CD4-positive, alpha-beta memory T cell (primary cell): Measurements from ENCODE around the gene AKR1B1. TPM values are rescaled to one million over a fixed set of nuclear protein-coding genes. Genes with fewer than 3 reads are reported as not detected.
A peak's percentile ranks its signal among the peaks of the same experiment; 100 is the strongest.

Experiments used
- CTCF ChIA-PET: fragments of 350-600 bp; sonication (Branson Sonifier 250); formaldehyde crosslinking; loops from one replicate; lab custom pipeline; 2021; ENCODE audit warnings: inconsistent platforms; ENCODE audit not compliant: partially characterized antibody; lab: Charles Lee
- POLR2A ChIA-PET: fragments of 350-600 bp; sonication (Branson Sonifier 250); formaldehyde crosslinking; loops from one replicate; lab custom pipeline; 2021; ENCODE audit not compliant: partially characterized antibody; lab: Charles Lee
- DNase-seq, 5 donors: peaks; one replicate each; pipeline versions ENCODE4 v3.0.0 to v3.0.0-alpha.2; 2020 to 2022; ENCODE audit warnings: mixed read lengths in 1 of 5
- H3K27ac ChIP-seq: one replicate; pipeline ENCODE4 v1.7.0; 2013; ENCODE audit warnings: low read depth, low read length
- H3K27me3 ChIP-seq: 2 replicates; pipeline ENCODE4 v1.7.0; 2013; ENCODE audit warnings: mild to moderate bottlenecking, low read length, moderate library complexity; ENCODE audit not compliant: insufficient read depth
- H3K36me3 ChIP-seq: 2 replicates; pipeline ENCODE4 v1.7.0; 2013; ENCODE audit warnings: mild to moderate bottlenecking, low read length, moderate library complexity; ENCODE audit not compliant: insufficient read depth
- H3K4me1 ChIP-seq: 2 replicates; pipeline ENCODE4 v1.7.0; 2013; ENCODE audit warnings: mild to moderate bottlenecking, low read length, moderate library complexity; ENCODE audit not compliant: insufficient read depth
- H3K4me3 ChIP-seq, 2 donors: one replicate each; pipeline ENCODE4 v1.7.0; 2013; ENCODE audit warnings: low read length in 2 of 2, mild to moderate bottlenecking in 1 of 2
- H3K9me3 ChIP-seq, 2 donors: one replicate each; pipeline ENCODE4 v1.7.0; 2013; ENCODE audit warnings: low read length in 2 of 2, control low read depth in 1 of 2; ENCODE audit not compliant: control insufficient read depth in 1 of 2
- H3K27ac Mint-ChIP-seq, 7 donors: one replicate each; pipeline ENCODE4 v1.8.0; 2020 to 2021; ENCODE audit warnings: mixed read lengths in 7 of 7, mild to moderate bottlenecking in 6 of 7, inconsistent platforms in 3 of 7, moderate library complexity in 3 of 7
- H3K27me3 Mint-ChIP-seq, 2 donors: one replicate each; pipeline ENCODE4 v1.8.0; 2020 to 2021; ENCODE audit warnings: mixed read lengths in 2 of 2
- H3K36me3 Mint-ChIP-seq, 2 donors: one replicate each; pipeline ENCODE4 v1.8.0; 2020 to 2021; ENCODE audit warnings: mixed read lengths in 2 of 2, inconsistent platforms in 1 of 2, mild to moderate bottlenecking in 1 of 2
- H3K4me1 Mint-ChIP-seq, 4 donors: one replicate each; pipeline ENCODE4 v1.8.0; 2020 to 2021; ENCODE audit warnings: mixed read lengths in 4 of 4, mild to moderate bottlenecking in 1 of 4
- H3K4me3 Mint-ChIP-seq, 8 donors: one replicate each; pipeline ENCODE4 v1.8.0; 2020 to 2021; ENCODE audit warnings: mixed read lengths in 8 of 8, mild to moderate bottlenecking in 7 of 8, moderate library complexity in 6 of 8, inconsistent platforms in 3 of 8
- H3K9me3 Mint-ChIP-seq, 8 donors: one replicate each; pipeline ENCODE4 v1.8.0; 2020 to 2021; ENCODE audit warnings: mixed read lengths in 8 of 8, mild to moderate bottlenecking in 5 of 8, inconsistent platforms in 3 of 8, moderate library complexity in 1 of 8
- intact Hi-C: fragments of 100-400 bp; cut with micrococcal nuclease; formaldehyde crosslinking; loops from one replicate; pipeline ENCODE4 v1.15.1; 2023
- polyA plus RNA-seq, 2 donors: library from polyadenylated mRNA; unstranded; fragments of 300-500 nt; fragmentation: Illumina TruSeq; gene quantifications; one replicate each; pipeline ENCODE4 v1.2.3, GENCODE V29; 2021
- total RNA-seq, 2 experiments: library from RNA; stranded (reverse); gene quantifications; one replicate each; pipeline ENCODE4 v1.2.3, GENCODE V29; 2021

AKR1B1 gene
- total and polyA plus RNA-seq, 4 experiments from 2014 or later, result 81.2 to 199 (median 114) TPM

DNA sequence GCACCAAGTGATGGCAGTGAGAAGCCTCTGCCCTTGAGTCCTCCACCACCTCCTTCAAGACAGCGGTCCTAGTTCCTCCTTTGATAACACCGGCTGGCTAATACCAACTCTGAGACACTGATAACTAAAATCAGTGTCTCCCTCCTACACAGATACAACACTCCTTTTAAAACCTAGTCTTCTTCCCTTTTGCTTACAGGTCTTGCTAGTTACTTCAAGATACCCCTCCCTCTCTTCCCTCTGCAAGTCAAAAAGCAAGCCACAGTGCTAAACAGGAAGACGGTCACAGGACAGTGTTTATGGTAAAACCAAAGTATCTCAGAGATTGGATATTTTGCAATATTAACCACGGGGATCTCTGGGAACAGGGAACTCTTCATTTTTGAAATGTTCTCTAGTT is 4.6 kb downstream of the AKR1B1 start:
- POLR2A ChIA-PET, result no interaction called here
- H3K27ac ChIP-seq, result peak overlapping the region; percentile 15
- H3K4me3 Mint-ChIP-seq, result peak overlapping the region in 7 of 8 donors; percentile 12 to 63 (median 56)
- H3K4me3 ChIP-seq, result peak overlapping the region in 1 of 2 donors; percentile 27
- peaks cover 39 to 62% (median 45%) of the 10 kb centered on the region in 4 donors for H3K4me1 Mint-ChIP-seq
- no peaks in the 10 kb centered on the region for H3K9me3 ChIP-seq
- H3K4me1 ChIP-seq, result peaks cover 34% of the 10 kb centered on the region
- no peaks in the 10 kb centered on the region for H3K27me3 ChIP-seq
- H3K36me3 Mint-ChIP-seq, result peaks cover 24 to 44% of the 10 kb centered on the region in 2 donors
- intact Hi-C loops, result no loop called here
- H3K27me3 Mint-ChIP-seq, result no peaks in the 10 kb centered on the region
- peak overlapping the region; percentile 19 to 74 (median 45) for H3K27ac Mint-ChIP-seq
- CTCF ChIA-PET, result interaction anchor here (0.9 to 1.8 kb wide), 7 partner anchors 8 to 94 kb away, joined by 3 to 7 read pairs (median 5); no protein-coding TSS in a partner anchor
- H3K36me3 ChIP-seq, result peaks cover 10% of the 10 kb centered on the region
- H3K9me3 Mint-ChIP-seq, result no peaks in the 10 kb centered on the region
- DNase-seq, result peak in 3 of 5 donors; percentile 10 to 22 (median 13)

DNA sequence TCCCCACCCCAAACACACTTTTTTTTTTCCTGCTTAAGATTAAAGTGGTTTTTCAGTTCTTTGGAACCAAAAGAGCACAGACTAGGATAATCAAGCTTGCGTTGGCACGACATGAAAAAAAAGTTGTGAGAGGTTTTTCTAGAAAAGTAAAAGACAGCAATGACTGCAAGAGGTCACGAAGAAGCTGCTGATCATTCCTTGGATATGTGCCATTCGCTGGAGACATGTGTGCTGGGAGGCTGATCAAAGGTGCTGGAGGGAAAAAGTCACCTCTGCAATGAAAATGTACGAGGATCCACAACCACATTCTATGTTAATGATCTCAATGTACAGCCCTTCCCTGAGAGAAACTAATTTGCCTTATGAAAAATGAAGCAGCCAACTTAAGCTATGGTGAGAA is 5.4 kb downstream of the AKR1B1 start:
- Mint-ChIP-seq H3K4me3 (peak overlapping the region in 2 of 8 donors; percentile 31 to 56), H3K36me3 (peaks cover 32 to 48% of the 10 kb centered on the region in 2 donors), H3K4me1 (peaks cover 38 to 58% (median 44%) of the 10 kb centered on the region in 4 donors), H3K27ac (peak overlapping the region in 1 of 7 donors; percentile 51), H3K27me3 (no peaks in the 10 kb centered on the region), H3K9me3 (no peaks in the 10 kb centered on the region)
- CTCF ChIA-PET, result interaction anchor here (0.9 to 1.8 kb wide), 8 partner anchors 9 to 153 kb away, joined by 3 to 7 read pairs (median 4); no protein-coding TSS in a partner anchor
- Histone ChIP-seq H3K4me1 (peaks cover 32% of the 10 kb centered on the region), H3K36me3 (peaks cover 13% of the 10 kb centered on the region), H3K27me3 (no peaks in the 10 kb centered on the region), H3K4me3 (no peak overlapping the region), H3K9me3 (no peaks in the 10 kb centered on the region), H3K27ac (no peak overlapping the region)
- POLR2A ChIA-PET, result no interaction called here
- intact Hi-C loops, result no loop called here
- DNase-seq, result no peak

DNA sequence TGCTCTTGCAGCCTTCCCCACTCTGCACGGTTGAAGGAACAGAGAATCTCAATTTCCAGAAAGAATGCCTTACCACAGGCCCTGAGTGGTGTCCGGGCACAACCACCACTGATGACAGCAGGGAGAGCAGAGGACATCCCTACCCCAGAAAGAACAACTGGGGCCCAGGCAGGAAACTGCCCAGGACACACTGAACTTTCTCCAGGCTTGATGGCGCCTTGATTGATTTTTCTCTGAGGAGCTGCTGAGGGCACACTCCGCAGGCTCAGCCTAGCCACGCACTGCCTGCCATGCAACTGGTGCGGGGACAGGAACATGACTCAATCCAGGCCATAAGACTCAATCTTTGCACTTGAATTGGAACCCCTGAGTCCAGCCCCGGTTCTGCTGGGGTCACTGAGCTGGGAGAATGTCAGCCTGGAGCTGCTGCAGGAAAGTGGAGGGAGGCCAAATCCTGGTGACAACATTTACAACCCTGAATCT is 5.9 kb downstream of the AKR1B1 start:
- Histone ChIP-seq H3K9me3 (no peaks in the 10 kb centered on the region), H3K4me3 (no peak overlapping the region), H3K36me3 (peaks cover 18% of the 10 kb centered on the region), H3K4me1 (peaks cover 31% of the 10 kb centered on the region), H3K27me3 (no peaks in the 10 kb centered on the region), H3K27ac (no peak overlapping the region)
- no peak for DNase-seq
- no peaks in the 10 kb centered on the region for H3K27me3 Mint-ChIP-seq
- no peak overlapping the region for H3K4me3 Mint-ChIP-seq
- ChIA-PET CTCF (interaction anchor here (1.2 to 1.8 kb wide), 6 partner anchors 9 to 153 kb away, joined by 3 to 7 read pairs (median 4); no protein-coding TSS in a partner anchor), POLR2A (no interaction called here)
- intact Hi-C loops, result no loop called here
- peaks cover 37 to 50% of the 10 kb centered on the region in 2 donors for H3K36me3 Mint-ChIP-seq
- H3K9me3 Mint-ChIP-seq, result no peaks in the 10 kb centered on the region
- peak overlapping the region in 2 of 7 donors; percentile 42 to 47 for H3K27ac Mint-ChIP-seq
- peaks cover 35 to 54% (median 43%) of the 10 kb centered on the region in 4 donors for H3K4me1 Mint-ChIP-seq

DNA sequence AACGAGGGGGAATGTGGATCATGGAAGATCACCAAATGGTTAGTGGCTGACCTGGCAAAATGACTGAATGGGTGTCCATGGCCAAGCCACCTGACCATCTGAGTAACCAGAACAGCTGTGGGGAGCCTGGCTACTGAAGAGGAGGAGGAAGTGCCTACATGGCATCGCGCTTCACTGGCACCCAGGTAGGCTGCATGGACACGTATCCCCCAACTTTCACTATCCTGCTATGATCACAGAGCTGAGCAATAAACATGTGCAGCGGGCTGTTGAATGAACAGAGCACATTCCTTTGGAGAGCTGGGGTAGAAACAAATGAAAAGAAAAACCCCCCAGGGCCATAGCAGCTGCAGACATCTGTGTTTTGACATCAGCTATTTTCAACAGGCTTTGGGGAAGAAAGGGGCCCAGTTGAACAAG is 6.5 kb downstream of the AKR1B1 start:
- peak overlapping the region in 2 of 7 donors; percentile 5 to 53 for H3K27ac Mint-ChIP-seq

DNA sequence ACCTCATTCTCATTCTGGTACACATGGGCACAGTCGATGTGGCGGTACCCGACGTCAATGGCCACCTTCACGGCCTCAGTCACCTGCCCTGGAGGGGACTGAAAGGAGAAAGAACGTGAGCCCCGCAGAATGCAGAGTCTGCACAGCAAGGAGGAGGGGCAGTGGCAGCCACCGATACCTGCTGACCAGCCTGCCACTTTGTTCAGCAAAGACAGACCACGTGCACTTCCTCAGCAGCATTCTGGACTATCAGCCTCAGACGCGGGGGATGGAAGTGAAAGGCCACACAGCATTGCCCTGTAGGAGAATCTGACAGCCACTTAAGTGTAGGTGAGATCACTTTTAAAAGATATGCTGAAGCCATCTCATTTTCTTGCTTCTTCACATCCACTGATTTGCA is 7.2 kb downstream of the AKR1B1 start:
- Mint-ChIP-seq H3K9me3 (no peaks in the 10 kb centered on the region), H3K36me3 (peaks cover 50 to 61% of the 10 kb centered on the region in 2 donors), H3K4me1 (peaks cover 27 to 42% (median 32%) of the 10 kb centered on the region in 4 donors), H3K27ac (no peak overlapping the region), H3K4me3 (no peak overlapping the region), H3K27me3 (no peaks in the 10 kb centered on the region)
- intact Hi-C loops, result no loop called here
- H3K27me3 ChIP-seq, result no peaks in the 10 kb centered on the region
- H3K9me3 ChIP-seq, result no peaks in the 10 kb centered on the region
- no peak overlapping the region for H3K27ac ChIP-seq
- ChIA-PET POLR2A (no interaction called here), CTCF (interaction anchor here (2.3 kb wide), 1 partner anchor 19 kb away, joined by 7 read pairs; no protein-coding TSS in a partner anchor)
- peaks cover 32% of the 10 kb centered on the region for H3K36me3 ChIP-seq
- H3K4me3 ChIP-seq, result no peak overlapping the region
- peaks cover 18% of the 10 kb centered on the region for H3K4me1 ChIP-seq
- DNase-seq, result no peak

More for the DNA sequence above, 6.5 kb downstream of the AKR1B1 start:
- DNase-seq, result no peak
- Histone ChIP-seq H3K27ac (no peak overlapping the region), H3K27me3 (no peaks in the 10 kb centered on the region), H3K9me3 (no peaks in the 10 kb centered on the region), H3K36me3 (peaks cover 24% of the 10 kb centered on the region), H3K4me1 (peaks cover 24% of the 10 kb centered on the region), H3K4me3 (no peak overlapping the region)
- peaks cover 43 to 54% of the 10 kb centered on the region in 2 donors for H3K36me3 Mint-ChIP-seq
- CTCF ChIA-PET, result interaction anchor here (1.5 to 1.8 kb wide), 2 partner anchors 62 to 154 kb away, joined by 3 to 7 read pairs; no protein-coding TSS in a partner anchor
- H3K9me3 Mint-ChIP-seq, result no peaks in the 10 kb centered on the region
- peak overlapping the region in 1 of 8 donors; percentile 13 for H3K4me3 Mint-ChIP-seq
- intact Hi-C loops, result no loop called here
- H3K27me3 Mint-ChIP-seq, result no peaks in the 10 kb centered on the region
- H3K4me1 Mint-ChIP-seq, result peaks cover 29 to 48% (median 37%) of the 10 kb centered on the region in 4 donors
- POLR2A ChIA-PET, result no interaction called here

DNA sequence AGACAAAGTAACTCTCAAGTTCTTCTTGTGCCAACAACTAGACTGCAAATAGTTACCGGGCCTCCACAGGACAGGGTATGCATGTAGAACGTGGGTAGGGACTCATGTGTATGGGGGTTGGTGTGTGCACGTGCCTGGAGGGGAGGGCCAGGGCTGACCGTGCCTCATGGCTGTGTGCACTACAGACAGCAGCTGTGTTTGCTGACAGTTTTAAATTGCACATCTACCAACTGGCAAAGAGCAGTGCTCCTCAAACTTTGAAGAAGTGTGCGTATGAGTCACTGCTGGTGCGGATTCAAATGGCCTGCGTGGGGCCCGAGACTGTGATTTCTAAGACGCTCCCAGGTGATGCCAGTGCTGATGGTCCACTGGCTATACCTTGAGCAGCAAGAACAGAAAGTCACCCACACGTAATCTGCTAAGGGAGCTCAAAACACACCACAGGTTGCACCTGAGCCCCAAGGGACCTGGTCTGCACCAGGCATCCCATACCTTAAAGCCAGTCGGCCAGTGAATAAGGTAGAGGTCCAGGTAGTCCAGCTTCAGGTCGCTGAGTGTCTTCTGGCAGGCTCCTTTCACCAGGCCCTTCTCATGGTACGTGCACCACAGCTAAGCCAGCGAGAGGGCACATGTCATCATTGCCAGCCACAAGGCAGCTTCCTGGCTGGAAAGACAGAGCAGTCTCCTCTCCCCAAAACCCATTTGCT is 8.5 kb downstream of the AKR1B1 start:
- H3K27ac Mint-ChIP-seq, result no peak overlapping the region
- no peak for DNase-seq
- Histone ChIP-seq H3K9me3 (no peaks in the 10 kb centered on the region), H3K4me3 (no peak overlapping the region), H3K27ac (no peak overlapping the region), H3K4me1 (peaks cover 18% of the 10 kb centered on the region), H3K27me3 (no peaks in the 10 kb centered on the region), H3K36me3 (peaks cover 37% of the 10 kb centered on the region)
- peaks cover 58 to 66% of the 10 kb centered on the region in 2 donors for H3K36me3 Mint-ChIP-seq
- H3K4me3 Mint-ChIP-seq, result no peak overlapping the region
- intact Hi-C loops, result no loop called here
- H3K4me1 Mint-ChIP-seq, result peaks cover 22 to 30% (median 24%) of the 10 kb centered on the region in 4 donors
- CTCF ChIA-PET, result interaction anchor here (0.9 to 2.3 kb wide), 2 partner anchors 9 to 18 kb away, joined by 3 to 7 read pairs; no protein-coding TSS in a partner anchor
- H3K27me3 Mint-ChIP-seq, result no peaks in the 10 kb centered on the region
- H3K9me3 Mint-ChIP-seq, result no peaks in the 10 kb centered on the region
- POLR2A ChIA-PET, result no interaction called here

DNA sequence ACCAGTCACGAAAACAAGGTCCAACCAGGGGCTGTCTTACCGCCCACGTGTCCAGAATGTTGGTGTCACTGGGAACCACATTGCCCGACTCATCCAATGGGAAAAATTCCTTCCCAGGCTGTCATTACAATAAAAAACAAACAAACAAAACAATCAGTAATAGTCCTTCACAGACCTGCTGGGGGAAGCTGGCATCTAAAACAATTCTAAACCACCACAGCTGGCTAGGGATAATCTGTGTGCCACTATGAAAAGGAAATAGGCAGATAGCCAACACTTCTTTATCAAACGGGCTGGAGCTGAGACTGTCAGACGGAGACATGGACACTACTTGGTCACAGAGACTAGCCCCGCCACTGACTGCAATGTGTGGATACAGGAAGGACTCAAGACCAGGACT is 9.2 kb downstream of the AKR1B1 start:
- CTCF ChIA-PET, result interaction anchor here (0.9 to 2.3 kb wide), 2 partner anchors 10 to 17 kb away, joined by 3 to 7 read pairs; no protein-coding TSS in a partner anchor
- intact Hi-C loops, result no loop called here

More for the DNA sequence above, 9.2 kb downstream of the AKR1B1 start:
- Mint-ChIP-seq H3K27ac (no peak overlapping the region), H3K4me3 (no peak overlapping the region), H3K36me3 (peaks cover 66 to 73% of the 10 kb centered on the region in 2 donors), H3K27me3 (no peaks in the 10 kb centered on the region), H3K4me1 (peaks cover 16 to 22% (median 16%) of the 10 kb centered on the region in 4 donors), H3K9me3 (no peaks in the 10 kb centered on the region)
- Histone ChIP-seq H3K27ac (no peak overlapping the region), H3K4me1 (peaks cover 12% of the 10 kb centered on the region), H3K9me3 (no peaks in the 10 kb centered on the region), H3K4me3 (no peak overlapping the region), H3K36me3 (peaks cover 44% of the 10 kb centered on the region), H3K27me3 (no peaks in the 10 kb centered on the region)
- POLR2A ChIA-PET, result no interaction called here
- DNase-seq, result no peak
